ENCODE results near the gene HPSE2.

HPSE2 gene

DNA sequence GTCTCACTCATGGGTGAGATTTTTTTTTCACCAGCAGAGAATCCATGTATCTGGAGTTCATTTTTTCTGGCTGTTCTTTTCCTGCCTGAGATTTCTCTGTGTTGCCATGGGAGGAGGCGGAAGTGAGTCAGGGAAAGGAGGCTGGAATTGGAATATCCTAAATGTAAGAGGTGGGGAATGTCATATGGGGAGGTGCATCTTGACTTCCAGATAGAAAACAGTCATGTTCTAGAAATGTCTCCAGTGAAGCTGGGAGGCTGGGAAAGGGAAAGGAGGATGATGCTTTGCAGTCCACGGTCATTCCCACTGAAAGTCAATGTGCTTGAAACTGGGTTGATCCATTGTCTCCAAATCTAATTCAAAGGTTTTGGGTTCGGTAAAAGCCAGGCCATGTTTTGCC is 749.2 kb downstream of the HPSE2 start:
- TF ChIP-seq, protein P1, sequence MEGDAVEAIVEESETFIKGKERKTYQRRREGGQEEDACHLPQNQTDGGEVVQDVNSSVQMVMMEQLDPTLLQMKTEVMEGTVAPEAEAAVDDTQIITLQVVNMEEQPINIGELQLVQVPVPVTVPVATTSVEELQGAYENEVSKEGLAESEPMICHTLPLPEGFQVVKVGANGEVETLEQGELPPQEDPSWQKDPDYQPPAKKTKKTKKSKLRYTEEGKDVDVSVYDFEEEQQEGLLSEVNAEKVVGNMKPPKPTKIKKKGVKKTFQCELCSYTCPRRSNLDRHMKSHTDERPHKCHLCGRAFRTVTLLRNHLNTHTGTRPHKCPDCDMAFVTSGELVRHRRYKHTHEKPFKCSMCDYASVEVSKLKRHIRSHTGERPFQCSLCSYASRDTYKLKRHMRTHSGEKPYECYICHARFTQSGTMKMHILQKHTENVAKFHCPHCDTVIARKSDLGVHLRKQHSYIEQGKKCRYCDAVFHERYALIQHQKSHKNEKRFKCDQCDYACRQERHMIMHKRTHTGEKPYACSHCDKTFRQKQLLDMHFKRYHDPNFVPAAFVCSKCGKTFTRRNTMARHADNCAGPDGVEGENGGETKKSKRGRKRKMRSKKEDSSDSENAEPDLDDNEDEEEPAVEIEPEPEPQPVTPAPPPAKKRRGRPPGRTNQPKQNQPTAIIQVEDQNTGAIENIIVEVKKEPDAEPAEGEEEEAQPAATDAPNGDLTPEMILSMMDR (conservative IDR thresholded peaks at IDR 0.05; ENCODE audit: low read length): no peak
- peak; percentile 88 for DNase-seq (ENCODE audit: low read depth)
- no peak overlapping the region for H3K4me3 ChIP-seq (ENCODE audit: low read length)

DNA sequence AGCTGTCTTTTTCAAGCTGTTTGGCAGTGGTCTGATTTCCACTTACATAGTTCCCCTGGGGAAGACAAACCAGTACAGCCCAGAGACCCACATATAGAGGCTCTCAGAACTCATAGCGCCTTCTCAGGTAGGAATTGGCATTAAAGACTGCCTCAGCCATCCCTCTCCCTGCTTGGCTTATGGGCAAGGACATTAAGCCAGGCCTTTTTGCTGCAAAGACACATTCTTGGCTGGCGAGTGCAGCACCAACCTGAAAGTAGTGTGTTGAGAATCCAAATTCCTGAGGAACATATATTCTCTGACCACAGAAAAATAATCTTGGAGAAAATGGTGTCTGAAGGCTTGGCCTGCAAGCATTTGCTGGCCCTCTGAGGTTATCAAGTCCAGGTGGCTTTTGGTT is 749.7 kb downstream of the HPSE2 start:
- peak; percentile 62 for DNase-seq (ENCODE audit: low read depth)
- H3K4me3 ChIP-seq (ENCODE audit: low read length): no peak overlapping the region
- TF ChIP-seq, protein P1 (conservative IDR thresholded peaks at IDR 0.05; ENCODE audit: low read length): no peak

DNA sequence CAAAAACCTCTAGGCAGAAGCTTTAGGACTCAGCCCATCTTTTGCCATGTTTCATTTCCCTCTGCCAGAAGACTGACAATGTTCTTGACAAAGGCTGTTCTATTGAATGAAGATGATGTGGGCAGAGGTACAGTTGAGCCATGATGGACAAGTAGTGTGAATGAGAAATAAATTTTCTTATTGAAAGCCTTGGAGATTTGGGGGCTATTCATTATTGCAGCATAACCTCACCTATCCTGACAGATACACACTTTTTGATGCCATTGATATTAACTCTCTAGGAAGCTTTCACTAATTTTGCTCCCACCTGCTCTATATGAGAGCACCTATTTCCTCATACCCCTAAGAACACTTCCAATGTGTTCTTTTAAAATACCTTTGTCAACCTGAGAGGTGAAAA is 752.0 kb downstream of the HPSE2 start:
- no peak overlapping the region for H3K4me3 ChIP-seq (ENCODE audit: low read length)
- TF ChIP-seq, protein P1 (conservative IDR thresholded peaks at IDR 0.05; ENCODE audit: low read length): no peak
- DNase-seq (ENCODE audit: low read depth): no peak

DNA sequence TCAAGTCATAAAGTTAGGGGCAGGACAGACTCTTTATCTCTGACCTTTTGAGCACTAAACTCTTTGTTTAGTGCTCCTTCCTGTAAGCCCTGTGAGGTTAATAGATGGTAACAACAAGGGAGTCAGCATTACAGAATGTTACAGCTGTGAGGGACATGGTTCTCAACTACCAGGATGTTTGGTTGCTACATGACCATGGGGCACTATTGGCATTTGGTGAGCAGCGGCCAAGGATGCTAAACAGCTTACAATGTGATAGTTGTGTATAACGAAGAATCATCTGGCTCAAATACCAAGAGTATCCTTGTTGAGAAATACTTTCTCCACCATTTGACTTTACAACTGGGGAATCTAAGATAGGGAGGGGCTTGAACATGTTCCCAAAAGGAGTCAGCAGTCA is 753.6 kb downstream of the HPSE2 start:
- no peak for DNase-seq (ENCODE audit: low read depth)
- TF ChIP-seq, protein P1 (conservative IDR thresholded peaks at IDR 0.05; ENCODE audit: low read length): no peak
- no peak overlapping the region for H3K4me3 ChIP-seq (ENCODE audit: low read length)

DNA sequence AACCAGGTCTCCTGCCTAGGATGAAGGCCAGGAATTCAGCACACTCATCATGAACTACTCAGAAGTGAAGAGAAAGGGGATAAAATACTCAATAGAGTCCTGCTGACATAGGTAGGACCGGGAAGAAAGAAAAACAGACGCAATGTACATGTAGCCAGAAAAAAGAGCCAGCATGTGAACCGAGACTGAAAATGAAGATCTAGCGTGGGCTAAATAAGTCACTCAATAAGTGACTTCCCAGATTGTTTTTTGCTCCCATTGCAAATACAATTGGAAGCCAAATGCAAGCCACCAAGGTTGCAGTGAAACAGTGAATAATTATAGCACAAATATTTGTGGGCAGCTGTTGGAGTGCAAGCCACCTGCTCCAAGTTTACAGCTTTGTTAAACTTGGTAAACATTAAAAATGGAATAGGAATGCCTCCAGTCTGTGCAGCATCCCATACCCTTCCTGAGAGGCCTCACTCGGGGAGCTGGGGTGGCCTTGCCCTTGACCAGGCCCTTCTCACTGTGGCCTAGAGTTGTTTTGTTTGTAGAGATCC is 754.2 kb downstream of the HPSE2 start:
- DNase-seq (ENCODE audit: low read depth): peak; percentile 49
- no peak overlapping the region for H3K4me3 ChIP-seq (ENCODE audit: low read length)
- TF ChIP-seq, protein P1 (conservative IDR thresholded peaks at IDR 0.05; ENCODE audit: low read length): no peak

DNA sequence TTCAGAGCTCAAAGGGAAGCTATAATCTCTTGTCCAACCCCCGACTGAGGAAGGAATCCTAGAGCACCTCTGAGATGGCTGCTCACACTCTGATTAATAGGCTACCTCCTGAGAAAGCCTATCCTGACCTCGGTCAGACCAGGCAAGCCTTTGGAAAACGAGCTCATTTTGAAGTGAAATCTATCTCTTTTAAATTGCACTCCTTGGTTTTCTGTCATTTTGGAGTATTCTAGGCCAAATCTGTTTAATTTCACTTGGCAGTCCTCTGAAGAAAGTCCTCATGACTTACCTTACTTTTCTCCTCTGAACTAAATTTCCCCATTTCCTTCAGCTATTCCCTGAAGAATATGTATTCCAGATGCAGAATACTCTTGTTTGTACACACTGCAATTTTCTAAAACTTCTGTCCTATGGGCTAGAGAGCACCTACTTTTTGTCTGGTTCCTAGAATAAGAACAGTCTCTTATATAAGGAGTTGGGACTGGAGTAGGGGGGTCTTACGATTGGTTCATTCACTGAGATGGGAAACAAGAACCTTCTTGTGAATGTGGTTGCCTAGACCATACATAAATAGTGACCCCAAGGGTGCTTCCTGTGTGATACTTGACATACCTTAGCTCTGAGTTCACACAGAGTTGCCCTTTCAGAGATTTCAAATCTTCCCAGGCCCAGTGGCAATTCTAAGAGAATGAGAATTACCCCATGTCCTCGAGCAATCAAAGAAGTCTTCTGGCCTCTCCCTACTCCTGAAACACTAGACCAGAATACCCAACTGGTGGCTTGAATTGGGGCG is 757.0 kb downstream of the HPSE2 start:
- peak; percentile 75 for DNase-seq (ENCODE audit: low read depth)
- TF ChIP-seq, protein P1 (conservative IDR thresholded peaks at IDR 0.05; ENCODE audit: low read length): no peak
- H3K4me3 ChIP-seq (ENCODE audit: low read length): no peak overlapping the region

DNA sequence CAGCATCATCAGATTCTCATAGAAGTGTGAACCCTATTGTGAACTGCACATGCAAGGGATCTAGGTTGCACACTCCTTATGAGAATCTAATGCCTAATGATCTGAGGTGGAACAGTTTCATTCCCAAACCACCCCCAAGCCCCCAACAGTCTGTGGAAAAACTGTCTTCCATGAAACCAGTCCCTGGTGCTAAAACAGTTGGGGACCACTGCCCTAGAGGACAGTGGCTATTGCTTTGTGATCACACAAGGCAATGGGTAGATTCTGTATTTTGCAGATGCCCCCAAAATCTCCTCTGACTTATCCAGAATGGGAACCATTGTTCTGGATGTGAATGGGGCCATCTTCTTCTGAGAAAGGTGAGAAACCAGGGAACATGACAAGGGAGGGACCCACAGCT is 757.8 kb downstream of the HPSE2 start:
- TF ChIP-seq, protein P1 (conservative IDR thresholded peaks at IDR 0.05; ENCODE audit: low read length): no peak
- H3K4me3 ChIP-seq (ENCODE audit: low read length): no peak overlapping the region
- DNase-seq (ENCODE audit: low read depth): no peak
